Body of pancreas (tissue), 4 donors: ENCODE measurements around the gene ADAM17. TPM values are rescaled to one million over a fixed set of nuclear protein-coding genes. Genes with fewer than 3 reads are reported as not detected.

Experiments used
- ATAC-seq: fragments of 150-250 bp; one replicate; pipeline ENCODE4 v1.9.1; 2016
- DNase-seq, 4 donors: peaks; one replicate each; pipeline ENCODE4 v3.0.0-alpha.2; 2019
- H3K27ac ChIP-seq, 4 donors: fragments of 200-600 bp; sonication (generic); 1 replicate in 3 of 4; 2 replicates in 1 of 4; pipeline versions ENCODE4 v1.5.1 to v1.6.1; 2016 to 2019; ENCODE audit warnings: mild to moderate bottlenecking in 1 of 4, mixed read lengths in 1 of 4, moderate library complexity in 1 of 4
- H3K27me3 ChIP-seq, 2 donors: fragments of 200-600 bp; sonication (generic); one replicate each; pipeline ENCODE4 v1.6.0; 2016; ENCODE audit warnings: mild to moderate bottlenecking in 1 of 2
- H3K36me3 ChIP-seq, 2 donors: fragments of 200-600 bp; sonication (generic); replicated peaks in 1 of 2; 2 replicates each; pipeline ENCODE4 v1.5.1; 2016; ENCODE audit warnings: low read depth in 2 of 2; ENCODE audit not compliant: insufficient read depth in 1 of 2
- H3K4me1 ChIP-seq: fragments of 200-600 bp; sonication (generic); one replicate; pipeline ENCODE4 v1.6.0; 2016
- H3K4me3 ChIP-seq, 2 donors: fragments of 200-600 bp; sonication (generic); 1 replicate in 1 of 2; 2 replicates in 1 of 2; pipeline ENCODE4 v1.5.1; 2016 to 2019
- H3K9me3 ChIP-seq, 3 donors: fragments of 200-600 bp; sonication (generic); 1 replicate in 2 of 3; 2 replicates in 1 of 3; pipeline ENCODE4 v1.5.1; 2016
- CTCF ChIP-seq, 7 experiments: fragments of 450-650 bp in 4 of 7; fragments of 200-600 bp in 3 of 7; sonication (generic) in 3 of 7; IDR thresholded peaks; one replicate each; pipeline ENCODE4 v1.5.1; 2016 to 2019; ENCODE audit warnings: antibody characterized with exemption in 7 of 7
- POLR2A ChIP-seq, 3 donors: fragments of 450-650 bp; IDR thresholded peaks; one replicate each; pipeline ENCODE4 v1.6.1; 2016; ENCODE audit warnings: antibody characterized with exemption in 3 of 3, mild to moderate bottlenecking in 2 of 3
- WGBS, 2 donors: methylation state at CpG; one replicate each; pipeline ENCODE4 v1.1.5; 2017; 5-methylcytosine and 5-hydroxymethylcytosine counted together
- intact Hi-C: fragments of 100-400 bp; cut with DNase I; formaldehyde crosslinking; loops from one replicate; pipeline ENCODE4 v1.15.1; 2023
- total RNA-seq, 2 donors: library from RNA; depleted of rRNA; stranded (reverse); fragments of >200 nt; gene quantifications; one replicate each; pipeline ENCODE4 v1.1.0, GENCODE V29; 2016

Gene ADAM17
- total RNA-seq, 2 donors from 2014 or later = 9.9 to 17.5 TPM

GRCh38 chr2:9492927-9493326 lies 62.7 kb downstream of the ADAM17 start:
- DNase-seq = no peak
- Histone ChIP-seq H3K9me3 (no peaks in the 10 kb centered on the region), H3K27ac (no peak overlapping the region), H3K27me3 (no peaks in the 10 kb centered on the region), H3K4me1 (no peaks in the 10 kb centered on the region), H3K36me3 (peaks cover 0 to 34% of the 10 kb centered on the region in 2 donors), H3K4me3 (no peak overlapping the region)
- no peak for ATAC-seq
- TF ChIP-seq CTCF (IDR thresholded peaks at IDR 0.05) (no peak), POLR2A (IDR thresholded peaks at IDR 0.05) (no peak)
- intact Hi-C loops = no loop called here
- WGBS, 2 donors = 62 to 63% methylated on average over 2 of the region's 2 CpGs

- H3K4me3 ChIP-seq = no peak overlapping the region
- DNase-seq (no peak), ATAC-seq (no peak)
- H3K27ac ChIP-seq = no peak overlapping the region
- no peaks in the 10 kb centered on the region for H3K9me3 ChIP-seq
- no peaks in the 10 kb centered on the region for H3K4me1 ChIP-seq
- WGBS, 2 donors = 78 to 83% methylated on average over 2 of the region's 2 CpGs
- TF ChIP-seq CTCF (IDR thresholded peaks at IDR 0.05) = no peak
- no peak for TF ChIP-seq POLR2A (IDR thresholded peaks at IDR 0.05)
- no peaks in the 10 kb centered on the region for H3K27me3 ChIP-seq
- H3K36me3 ChIP-seq = peaks cover 0 to 29% of the 10 kb centered on the region in 2 donors
- intact Hi-C loops = no loop called here
Observed at GRCh38 chr2:9490789-9491188, 64.8 kb downstream of the ADAM17 start.

- intact Hi-C loops = no loop called here
- 100% methylated on average over 1 of the region's 1 CpG for WGBS, 2 donors
- Histone ChIP-seq H3K4me1 (no peaks in the 10 kb centered on the region), H3K4me3 (no peak overlapping the region), H3K27me3 (no peaks in the 10 kb centered on the region), H3K36me3 (peaks cover 0 to 35% of the 10 kb centered on the region in 2 donors), H3K27ac (peak overlapping the region in 1 of 4 donors; percentile 16), H3K9me3 (no peaks in the 10 kb centered on the region)
- ATAC-seq (no peak), DNase-seq (no peak)
- no peak for TF ChIP-seq CTCF (IDR thresholded peaks at IDR 0.05)
- no peak for TF ChIP-seq POLR2A (IDR thresholded peaks at IDR 0.05)
Observed at GRCh38 chr2:9488583-9489547, 66.8 kb downstream of the ADAM17 start.

- intact Hi-C loops = no loop called here
- H3K27ac ChIP-seq = no peak overlapping the region
- no peak overlapping the region for H3K4me3 ChIP-seq
- 81 to 90% methylated on average over 5 of the region's 5 CpGs for WGBS, 2 donors
- DNase-seq (no peak), ATAC-seq (no peak)
- no peaks in the 10 kb centered on the region for H3K4me1 ChIP-seq
- no peaks in the 10 kb centered on the region for H3K27me3 ChIP-seq
- TF ChIP-seq CTCF (IDR thresholded peaks at IDR 0.05) (no peak), POLR2A (IDR thresholded peaks at IDR 0.05) (no peak)
- peaks cover 0 to 33% of the 10 kb centered on the region in 2 donors for H3K36me3 ChIP-seq
- no peaks in the 10 kb centered on the region for H3K9me3 ChIP-seq
Observed at GRCh38 chr2:9484533-9484932, 71.1 kb downstream of the ADAM17 start.
